GM12878 (cell line): ENCODE measurements around the gene TNFAIP3. TPM values are rescaled to one million over a fixed set of nuclear protein-coding genes. Genes with fewer than 3 reads are reported as not detected.
A peak's percentile ranks its signal among the peaks of the same experiment; 100 is the strongest.

Experiments used
- BMI1 ChIP-seq: fragments of 450-650 bp; IDR thresholded peaks from 2 replicates; pipeline ENCODE4 v1.6.1; 2016; ENCODE audit warnings: mild to moderate bottlenecking, moderate library complexity, borderline replicate concordance
- CBFB ChIP-seq: IDR thresholded peaks from 2 replicates; pipeline ENCODE4 v1.6.1; 2016; ENCODE audit warnings: antibody characterized with exemption, low read depth
- CREB1 ChIP-seq: IDR thresholded peaks from 2 replicates; pipeline ENCODE4 v1.6.1; 2012; ENCODE audit warnings: low read depth, mild to moderate bottlenecking, inconsistent platforms
- CTCF ChIP-seq, 3 experiments: IDR thresholded peaks in 2 of 3; conservative IDR thresholded peaks in 1 of 3; 2 replicates each; pipeline ENCODE4 v1.5.1; 2011; ENCODE audit warnings: low read depth in 3 of 3, low read length in 3 of 3, mild to moderate bottlenecking in 3 of 3, control low read depth in 2 of 3, moderate library complexity in 2 of 3, inconsistent platforms in 1 of 3, mixed read lengths in 1 of 3; ENCODE audit not compliant: control insufficient read depth in 2 of 3, insufficient read depth in 1 of 3; ENCODE audit errors: extremely low read depth in 1 of 3
- E4F1 ChIP-seq: fragments of 450-650 bp; IDR thresholded peaks from 2 replicates; pipeline ENCODE4 v1.6.1; 2018; ENCODE audit warnings: borderline replicate concordance, mild to moderate bottlenecking; ENCODE audit not compliant: partially characterized antibody
- EP300 ChIP-seq, 2 experiments: fragments of 150-350 bp in 1 of 2; IDR thresholded peaks; 2 replicates each; pipeline ENCODE4 v1.6.1; 2011 to 2012; ENCODE audit warnings: low read depth in 2 of 2, low read length in 2 of 2, borderline replicate concordance in 1 of 2, improper control_type of control experiment in 1 of 2, inconsistent platforms in 1 of 2; ENCODE audit not compliant: control insufficient read depth in 1 of 2
- EZH2 ChIP-seq: IDR thresholded peaks from 2 replicates; pipeline ENCODE4 v1.6.1; 2012; ENCODE audit warnings: low read depth, mild to moderate bottlenecking, control low read depth, inconsistent platforms, low read length, borderline replicate concordance; ENCODE audit not compliant: control insufficient read depth
- MAX ChIP-seq: IDR thresholded peaks from 2 replicates; pipeline ENCODE4 v1.6.1; 2012; ENCODE audit warnings: low read depth, low read length, improper control_type of control experiment
- MTA2 ChIP-seq: fragments of 450-650 bp; IDR thresholded peaks from 2 replicates; pipeline ENCODE4 v1.6.1; 2016; ENCODE audit warnings: low read depth, mild to moderate bottlenecking, moderate library complexity
- MYB ChIP-seq: fragments of 150-350 bp; IDR thresholded peaks from 2 replicates; pipeline ENCODE4 v1.6.1; 2014; ENCODE audit warnings: mild to moderate bottlenecking, low read depth, low read length, borderline replicate concordance
- NFXL1 ChIP-seq: fragments of 450-650 bp; IDR thresholded peaks from 2 replicates; pipeline ENCODE4 v1.6.1; 2017; ENCODE audit warnings: antibody characterized with exemption, mild to moderate bottlenecking, borderline replicate concordance
- PKNOX1 ChIP-seq: fragments of 450-650 bp; IDR thresholded peaks from 2 replicates; pipeline ENCODE4 v1.6.1; 2016; ENCODE audit warnings: mild to moderate bottlenecking
- PML ChIP-seq: IDR thresholded peaks from 2 replicates; pipeline ENCODE4 v1.6.1; 2012; ENCODE audit warnings: low read length, inconsistent platforms
- RFX5 ChIP-seq: IDR thresholded peaks from 2 replicates; pipeline ENCODE4 v1.6.1; 2011; ENCODE audit warnings: low read depth, low read length, improper control_type of control experiment
- SIX5 ChIP-seq: IDR thresholded peaks from 2 replicates; pipeline ENCODE4 v1.6.1; 2011; ENCODE audit warnings: mild to moderate bottlenecking, low read depth, low read length, moderate library complexity; ENCODE audit not compliant: severe bottlenecking
- SKIL ChIP-seq: fragments of 450-650 bp; IDR thresholded peaks from 2 replicates; pipeline ENCODE4 v1.6.1; 2017; ENCODE audit warnings: mild to moderate bottlenecking, low read depth, inconsistent platforms; ENCODE audit not compliant: poor library complexity, severe bottlenecking
- SREBF1 ChIP-seq: IDR thresholded peaks from 2 replicates; pipeline ENCODE4 v1.6.1; 2012; ENCODE audit warnings: mild to moderate bottlenecking, low read length
- SRF ChIP-seq, 2 experiments: IDR thresholded peaks; 2 replicates each; pipeline ENCODE4 v1.6.1; 2011; ENCODE audit warnings: low read depth in 2 of 2, low read length in 2 of 2, mild to moderate bottlenecking in 1 of 2, moderate library complexity in 1 of 2
- SUPT20H ChIP-seq: IDR thresholded peaks from 2 replicates; pipeline ENCODE4 v1.6.1; 2011; ENCODE audit warnings: low read depth, mild to moderate bottlenecking, low read length, moderate library complexity, borderline replicate concordance; ENCODE audit not compliant: control insufficient read depth
- TBL1XR1 ChIP-seq: IDR thresholded peaks from 2 replicates; pipeline ENCODE4 v1.6.1; 2012; ENCODE audit warnings: low read depth, low read length, improper control_type of control experiment
- polyA plus RNA-seq, 11 experiments: library from polyadenylated mRNA; depleted of rRNA in 4 of 11; unstranded in 6 of 11; stranded (reverse) in 5 of 11; fragments of >200 nt; fragmentation: Nextera tagmentation in 4 of 11; fragmentation: Illumina TruSeq in 1 of 11; extraction: Ambion mirVana in 4 of 11; extraction: Trizol in 1 of 11; gene quantifications; 1 replicate in 1 of 11; 2 replicates in 10 of 11; pipeline versions ENCODE4 v1.2.1 to v1.2.3, GENCODE V29; 2011 to 2016; ENCODE audit warnings: inconsistent platforms in 2 of 11, missing spikeins in 2 of 11, low read depth in 1 of 11
- total RNA-seq, 4 experiments: library from RNA; depleted of rRNA in 3 of 4; stranded (reverse); fragments of >200 nt in 3 of 4; fragmentation: Illumina TruSeq in 1 of 4; extraction: Trizol in 1 of 4; gene quantifications; 2 replicates each; pipeline versions ENCODE4 v1.2.1 to v1.2.3, GENCODE V29; 2013 to 2021

TNFAIP3 gene
- total and polyA plus RNA-seq, 10 of the 15 experiments (the other 5 are each of a cell fraction or from before 2014, with no cell fraction given), result 18.0 to 350 (median 127) TPM

GRCh38 chr6:137911675-137912191 lies 44.7 kb downstream of the TNFAIP3 start (continued):
- TF ChIP-seq BMI1 (no peak), SUPT20H (no peak), CTCF (IDR thresholded peaks at IDR 0.05 in 2 of 3, conservative IDR thresholded peaks at IDR 0.05 in 1 of 3; ENCODE audit: control insufficient read depth in 2 of 3, extremely low read depth in 1 of 3, insufficient read depth in 1 of 3, low read depth in 3 of 3, low read length in 3 of 3) (no peak), MTA2 (no peak; the same call in 1 of the 2 replicates), PKNOX1 (peak; percentile 71), RFX5 (0 out of 2 replicates have a peak, but pooled peaks have one; percentile 16), CBFB (no peak), EZH2 (no peak), SREBF1 (no peak), MAX (peak; percentile 56), PML (no peak), SRF (IDR thresholded peaks at IDR 0.05; ENCODE audit: low read depth in 2 of 2, low read length in 2 of 2) (no peak), CREB1 (no peak), EP300 (IDR thresholded peaks at IDR 0.05; ENCODE audit: borderline replicate concordance in 1 of 2, control insufficient read depth in 1 of 2, low read depth in 2 of 2, low read length in 2 of 2) (peak; percentile 17 to 23; a peak in 1 of 4 replicates), SIX5 (no peak), NFXL1 (no peak), TBL1XR1 (no peak), SKIL (peak; percentile 90), MYB (no peak), E4F1 (no peak)
